KBM-7 (cell line): ENCODE data around the gene PPIP5K2.
"Not testable (repeated sequence)": the region's sequence is repeated elsewhere in the genome, so short reads cannot be mapped to it uniquely, and the experiment has no call there.

Experiments
- DNase-seq: peaks from one replicate; pipeline ENCODE4 v3.0.0-alpha.2; 2015
- in situ Hi-C: fragments of 300-500 bp; cut with MboI; formaldehyde crosslinking; loops from 2 replicates; pipeline ENCODE4 v1.14.3; 2020; ENCODE audit warnings: low sequenced_read_pairs, low pct_unique_long_range_greater_than_20kb, mixed read lengths

The PPIP5K2 gene

DNA sequence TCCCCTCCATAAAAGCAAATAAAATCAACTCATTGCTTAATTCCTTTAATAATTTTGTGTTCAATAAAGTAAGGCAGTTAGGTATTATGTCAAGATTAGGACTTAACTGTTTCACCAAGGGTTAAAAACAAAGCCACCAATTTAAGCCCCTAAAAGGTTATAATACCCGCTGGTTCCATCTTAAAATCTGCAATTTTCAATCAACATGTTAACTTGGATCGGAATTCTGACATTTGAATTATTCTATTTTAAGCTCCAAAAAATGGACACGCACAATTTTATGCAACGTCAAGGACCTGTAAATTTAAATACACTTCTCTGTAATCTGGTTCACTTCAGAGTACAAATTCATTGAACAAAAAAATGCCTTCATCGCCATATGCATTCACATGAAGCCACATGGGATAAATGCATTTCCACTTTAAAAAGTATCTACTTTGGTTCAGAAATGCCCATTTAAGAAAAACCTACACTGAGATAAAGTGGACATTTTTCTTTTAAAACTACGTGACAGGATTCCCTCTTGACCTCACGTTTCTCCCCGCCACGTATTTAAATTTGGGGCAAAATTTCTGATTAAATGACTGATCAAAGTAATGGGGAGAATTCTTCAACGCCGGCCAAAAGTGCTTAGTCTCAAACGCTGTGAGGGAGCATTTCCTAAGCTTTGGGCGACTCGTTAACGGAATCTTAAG is 884 bp upstream of the PPIP5K2 start:
- in situ Hi-C loops: no loop called here
- peak; percentile 28 for DNase-seq

DNA sequence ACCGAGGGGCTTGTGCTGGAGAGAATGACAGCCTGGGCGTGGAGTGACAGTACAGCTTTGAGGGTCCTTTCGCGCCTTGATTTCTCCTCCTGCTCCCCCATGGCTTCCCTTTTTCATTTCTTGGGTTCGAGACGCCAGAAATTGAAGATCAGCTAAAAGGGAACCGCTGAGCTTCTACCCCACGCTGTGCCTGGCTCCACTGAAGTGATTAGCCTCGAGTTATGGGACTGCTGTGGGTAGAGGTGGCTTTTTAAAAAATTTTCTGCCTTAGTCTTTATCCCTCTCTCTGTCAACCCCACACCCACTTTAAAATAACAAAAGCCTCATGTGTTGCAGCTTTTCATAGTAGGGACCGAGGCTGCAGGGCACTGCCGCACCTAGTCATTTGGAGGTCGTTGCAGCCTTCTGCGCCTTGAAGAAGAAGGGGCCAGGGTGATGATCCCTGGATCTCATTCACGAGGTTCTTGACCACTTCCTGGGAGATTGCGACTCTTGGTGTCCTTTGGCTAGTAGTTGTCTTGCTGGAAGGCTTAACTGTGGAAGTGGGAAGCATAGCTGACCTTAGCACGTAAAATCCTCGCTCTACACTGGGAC is 603 bp downstream of the PPIP5K2 start:
- DNase-seq: no peak
- in situ Hi-C loops: no loop called here

DNA sequence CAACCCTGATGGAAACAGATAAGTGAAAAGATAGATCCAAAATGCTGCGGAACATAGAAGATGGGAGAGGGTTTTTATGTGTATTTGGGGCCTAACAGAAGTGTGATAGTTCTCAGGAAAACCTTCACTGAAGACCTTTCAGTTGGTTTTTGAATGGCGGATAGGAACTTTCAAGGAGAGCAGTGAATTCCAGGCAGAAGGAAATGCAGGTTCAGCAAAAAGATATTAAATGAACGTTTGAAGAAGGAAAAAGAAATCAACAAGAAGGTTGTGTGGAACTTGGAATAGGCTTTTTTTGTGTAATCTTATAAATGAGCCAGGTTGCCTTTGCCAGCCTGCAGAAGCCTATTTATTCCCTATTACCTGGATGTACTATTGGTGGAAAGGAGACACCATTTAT is 2.1 kb downstream of the PPIP5K2 start:
- in situ Hi-C loops: no loop called here
- DNase-seq: no peak

DNA sequence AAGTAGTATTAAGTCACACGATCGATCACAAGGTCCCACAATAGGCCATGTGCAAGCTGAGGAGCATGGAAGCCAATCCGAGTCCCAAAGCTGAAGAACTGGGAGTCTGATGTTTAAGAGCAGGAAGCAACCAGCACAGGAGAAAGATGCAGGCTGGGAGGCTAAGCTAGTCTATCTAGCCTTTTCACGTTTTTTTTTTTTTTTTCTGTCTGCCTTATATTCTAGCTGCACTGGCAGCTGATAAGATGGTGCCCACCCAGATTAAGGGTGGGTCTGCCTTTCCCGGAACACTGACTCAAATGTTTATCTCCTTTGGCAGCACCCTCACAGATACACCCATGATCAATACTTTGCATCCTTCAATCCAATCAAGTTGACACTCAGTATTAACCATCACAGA is 6.5 kb downstream of the PPIP5K2 start:
- in situ Hi-C loops: no loop called here
- DNase-seq: no peak

DNA sequence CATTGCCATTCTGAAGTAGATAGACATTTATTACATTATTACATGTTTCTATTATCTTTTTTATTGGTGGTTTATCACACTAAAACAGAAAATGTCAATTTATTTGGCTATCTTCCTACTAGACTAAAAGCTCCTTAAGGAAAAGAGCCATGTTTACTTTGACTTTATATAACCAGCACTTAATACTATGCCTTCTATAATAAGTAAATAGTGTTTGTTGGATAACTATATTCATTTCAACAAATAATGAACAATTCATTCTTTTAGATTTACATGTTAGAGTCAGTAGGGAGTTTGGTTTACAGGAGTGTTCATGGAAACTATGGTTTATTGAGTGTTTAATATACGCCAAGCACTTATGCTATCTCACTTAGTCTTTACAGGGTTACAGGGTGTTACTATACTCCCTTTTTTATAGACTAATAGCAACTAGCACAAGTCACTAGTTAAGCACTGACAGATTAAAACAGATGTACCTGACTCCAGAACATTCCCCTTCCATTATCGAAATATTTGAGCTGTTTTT is 7.3 kb downstream of the PPIP5K2 start:
- in situ Hi-C loops: no loop called here
- DNase-seq: no peak

DNA sequence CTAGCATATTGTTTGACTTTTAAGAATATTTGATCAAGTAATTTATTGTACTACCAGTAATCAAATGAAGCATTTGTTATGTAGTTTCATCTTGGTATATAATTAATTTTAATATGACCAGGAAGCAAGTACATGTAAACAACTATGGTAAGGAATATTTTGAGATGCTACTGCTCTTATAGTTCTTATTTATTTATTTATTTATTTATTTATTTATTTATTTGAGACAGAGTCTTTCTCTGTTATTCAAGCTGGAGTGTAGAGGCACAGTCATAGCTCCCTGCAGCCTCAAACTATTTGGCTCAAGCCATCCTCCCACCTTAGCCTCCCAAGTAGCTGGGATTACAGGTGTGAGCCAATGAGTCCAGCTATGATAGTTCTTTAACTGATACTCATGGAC is 8.1 kb downstream of the PPIP5K2 start:
- no peak for DNase-seq
- in situ Hi-C loops: no loop called here

DNA sequence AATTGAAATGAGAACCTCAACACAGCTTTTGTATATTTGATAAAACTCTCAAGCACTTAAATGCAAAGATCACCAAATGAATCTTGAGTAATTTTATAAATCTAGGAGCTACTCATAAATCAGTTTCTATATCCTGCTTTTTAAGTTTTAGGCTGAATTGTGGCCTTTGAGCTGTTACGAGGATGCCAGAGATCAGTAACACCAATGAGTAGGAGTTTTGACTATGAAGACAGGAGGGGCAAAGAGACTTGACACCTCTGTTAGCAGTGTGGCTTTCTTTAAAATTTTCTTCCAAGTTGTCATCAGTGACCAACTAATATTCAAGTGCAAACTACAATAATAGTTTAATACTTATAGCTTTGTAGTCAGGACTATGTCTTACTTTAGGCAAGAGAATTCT is 12.6 kb downstream of the PPIP5K2 start:
- in situ Hi-C loops: no loop called here

DNA sequence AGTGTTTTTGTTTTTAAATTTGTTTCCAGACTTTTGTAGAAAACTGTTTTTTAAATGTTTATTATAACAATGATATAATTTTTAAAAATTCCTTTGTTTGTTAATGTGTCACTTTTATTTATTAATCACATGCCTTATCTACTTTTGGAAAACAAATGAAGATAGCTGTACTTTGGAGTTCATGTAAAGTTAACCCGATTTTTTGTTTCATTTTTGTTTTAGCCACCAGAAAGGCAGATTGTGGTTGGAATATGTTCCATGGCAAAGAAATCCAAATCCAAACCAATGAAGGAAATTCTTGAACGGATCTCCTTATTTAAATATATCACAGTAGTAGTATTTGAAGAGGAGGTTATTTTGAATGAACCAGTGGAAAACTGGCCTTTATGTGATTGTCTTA is 13.1 kb downstream of the PPIP5K2 start:
- DNase-seq: no peak
- in situ Hi-C loops: no loop called here

More for the DNA sequence above, 12.6 kb downstream of the PPIP5K2 start:
- DNase-seq: no peak

DNA sequence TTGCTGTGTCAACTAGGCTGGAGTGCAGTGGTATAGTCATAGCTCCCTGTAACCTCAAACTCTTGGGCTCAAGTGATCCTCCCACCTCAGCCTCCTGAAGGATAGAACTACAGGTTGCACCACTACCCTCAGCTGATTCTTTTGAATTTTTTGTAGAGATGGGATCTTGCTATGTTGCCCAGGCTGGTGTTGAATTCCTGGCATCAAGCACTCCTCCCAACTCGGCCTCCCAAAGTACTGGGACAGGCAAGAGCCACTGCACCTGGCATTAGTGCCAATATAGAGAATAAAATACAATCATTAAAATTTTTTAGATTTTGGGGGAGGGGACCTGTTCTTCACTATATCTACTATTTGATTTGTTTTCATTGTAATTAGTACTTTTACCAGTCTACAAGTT is 15.4 kb downstream of the PPIP5K2 start:
- no peak for DNase-seq
- in situ Hi-C loops: no loop called here

DNA sequence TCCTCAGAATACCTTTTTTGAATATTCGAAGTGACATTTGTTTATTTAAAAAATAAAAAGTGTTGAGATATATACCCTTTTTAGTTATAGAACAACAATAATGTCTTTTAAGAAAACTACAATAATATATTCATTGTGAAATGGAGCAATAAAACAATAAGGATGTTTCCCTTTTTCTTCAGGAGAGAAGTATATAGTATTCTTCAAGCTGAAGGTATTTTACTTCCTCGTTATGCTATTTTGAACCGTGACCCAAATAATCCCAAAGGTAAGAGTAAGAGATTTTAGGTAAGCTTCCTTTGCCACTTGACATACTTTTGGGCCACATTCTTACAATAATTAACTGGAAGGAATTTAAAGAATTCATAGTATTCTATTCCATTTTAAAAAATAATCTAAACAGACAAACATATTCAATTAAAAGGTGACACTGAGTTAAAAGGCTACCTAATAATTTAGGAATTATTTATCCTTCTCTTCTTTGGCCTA is 18.1 kb downstream of the PPIP5K2 start:
- DNase-seq: no peak
- in situ Hi-C loops: no loop called here

DNA sequence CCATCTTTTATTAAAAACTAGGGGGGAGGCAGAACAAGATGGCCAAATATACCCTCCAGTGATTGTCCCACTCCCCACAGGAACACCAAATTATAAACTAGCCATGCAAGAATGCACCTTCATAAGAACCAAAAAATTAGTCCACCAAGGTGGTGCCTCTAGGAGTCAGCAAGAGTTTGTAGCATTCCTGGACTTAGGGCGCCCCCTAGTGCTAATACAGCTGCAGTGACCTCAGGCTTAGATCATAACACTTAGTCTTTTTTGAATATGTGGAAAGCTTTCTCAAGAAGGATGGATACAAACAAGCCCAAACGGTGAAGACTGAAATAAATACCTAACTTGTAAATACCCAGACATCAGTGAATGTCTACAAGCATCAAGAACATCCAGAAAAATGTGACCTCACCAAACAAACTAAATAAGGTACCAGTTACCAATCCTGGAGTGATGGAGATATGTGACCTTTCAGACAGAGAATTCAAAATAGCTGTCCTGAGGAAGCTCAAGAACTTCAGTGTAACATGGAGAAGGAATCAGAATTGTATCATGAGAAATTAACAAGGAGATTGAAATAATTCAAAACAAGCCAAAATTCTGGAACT is 19.3 kb downstream of the PPIP5K2 start:
- peak; percentile 81 for DNase-seq
- in situ Hi-C loops: no loop called here

DNA sequence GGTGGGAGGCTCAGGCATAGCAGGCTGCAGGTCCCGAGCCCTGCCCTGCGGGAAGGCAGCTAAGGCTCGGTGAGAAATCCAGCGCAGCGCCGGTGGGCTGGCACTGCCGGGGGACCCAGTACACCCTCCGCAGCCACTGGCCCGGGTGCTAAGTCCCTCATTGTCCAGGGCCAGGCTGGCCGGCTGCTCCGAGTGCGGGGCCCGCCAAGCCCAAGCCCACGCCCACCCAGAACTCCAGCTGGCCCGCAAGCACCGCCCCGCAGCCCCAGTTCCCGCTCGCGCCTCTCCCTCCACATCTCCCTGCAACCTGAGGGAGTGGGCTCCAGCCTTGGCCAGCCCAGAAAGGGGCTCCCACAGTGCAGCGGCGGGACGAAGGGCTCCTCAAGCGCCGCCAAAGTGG is 22.0 kb downstream of the PPIP5K2 start:
- DNase-seq, in situ Hi-C loops: not testable (repeated sequence)

DNA sequence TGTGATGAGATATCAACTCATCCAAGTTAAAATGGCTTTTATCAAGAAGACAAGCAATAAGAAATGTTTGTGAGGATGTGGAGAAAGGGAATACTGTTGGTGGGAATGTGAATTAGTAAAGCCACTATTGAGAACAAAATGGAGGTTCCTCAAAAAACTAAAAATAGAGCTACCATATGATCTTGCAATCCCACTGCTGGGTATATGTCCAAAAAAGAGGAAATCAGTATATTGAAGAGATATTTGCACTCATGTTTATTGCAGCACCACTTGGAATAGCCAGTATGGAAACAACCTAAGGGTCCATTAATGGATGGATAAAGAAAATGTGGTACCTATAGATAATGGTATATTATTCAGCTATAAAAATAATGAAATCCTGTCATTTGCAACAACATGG is 25.1 kb downstream of the PPIP5K2 start:
- in situ Hi-C loops: no loop called here

DNA sequence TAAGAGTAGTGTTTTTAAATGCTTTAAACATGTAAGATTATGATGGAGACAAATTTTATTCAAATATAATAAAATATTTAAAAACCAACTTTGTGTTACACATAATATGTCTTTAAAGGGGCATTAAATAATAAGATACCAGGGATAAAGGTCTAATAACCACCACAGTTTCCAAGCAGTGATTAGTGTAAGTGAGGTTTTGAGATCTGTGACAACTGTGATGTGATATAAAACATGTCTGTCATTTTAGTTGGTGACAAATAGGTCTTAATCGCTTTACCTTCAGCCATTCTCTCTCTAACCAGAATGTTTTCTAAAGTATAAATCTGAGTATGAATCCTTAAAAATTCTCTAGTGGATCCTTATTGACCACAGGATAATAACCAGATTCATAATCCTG is 28.1 kb downstream of the PPIP5K2 start:
- in situ Hi-C loops: no loop called here
- DNase-seq: no peak

More for the DNA sequence above, 25.1 kb downstream of the PPIP5K2 start:
- DNase-seq: peak; percentile 28

DNA sequence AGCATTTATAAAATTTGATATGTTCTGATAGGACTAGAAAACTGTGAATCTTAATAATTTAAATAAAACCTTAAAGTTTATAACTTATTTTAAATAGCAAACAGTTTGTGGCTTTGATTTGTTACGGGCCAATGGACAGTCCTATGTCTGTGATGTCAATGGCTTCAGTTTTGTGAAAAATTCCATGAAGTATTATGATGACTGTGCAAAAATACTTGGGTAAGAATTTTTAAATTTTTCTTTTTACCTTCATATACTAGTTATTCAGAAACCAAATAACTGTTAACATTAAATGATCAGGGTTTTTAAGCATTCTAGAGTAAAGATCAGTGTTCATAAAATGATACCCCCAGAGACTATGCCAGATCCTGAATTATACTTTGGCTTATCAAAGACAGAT is 31.1 kb downstream of the PPIP5K2 start:
- no peak for DNase-seq
- in situ Hi-C loops: no loop called here

DNA sequence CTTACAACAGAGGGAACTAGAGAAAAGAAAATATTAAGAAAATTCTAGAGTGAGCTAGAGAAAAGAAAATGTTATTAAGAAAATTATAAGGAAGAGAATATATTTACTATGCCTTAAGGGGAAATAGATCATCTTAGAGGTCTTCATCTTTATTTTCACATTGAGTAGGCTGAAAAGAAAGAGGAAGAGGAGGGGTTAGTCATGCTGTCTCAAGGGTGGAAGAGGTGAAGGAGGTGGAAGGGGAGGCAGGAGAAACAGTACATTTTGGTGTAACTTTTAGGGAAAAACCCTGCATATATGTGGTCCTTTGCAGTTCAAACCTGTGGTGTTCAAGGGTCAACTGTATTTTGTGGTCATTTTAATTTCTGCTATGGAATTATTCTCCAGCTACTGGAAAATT is 46.6 kb downstream of the PPIP5K2 start:
- in situ Hi-C loops: no loop called here
- DNase-seq: no peak

DNA sequence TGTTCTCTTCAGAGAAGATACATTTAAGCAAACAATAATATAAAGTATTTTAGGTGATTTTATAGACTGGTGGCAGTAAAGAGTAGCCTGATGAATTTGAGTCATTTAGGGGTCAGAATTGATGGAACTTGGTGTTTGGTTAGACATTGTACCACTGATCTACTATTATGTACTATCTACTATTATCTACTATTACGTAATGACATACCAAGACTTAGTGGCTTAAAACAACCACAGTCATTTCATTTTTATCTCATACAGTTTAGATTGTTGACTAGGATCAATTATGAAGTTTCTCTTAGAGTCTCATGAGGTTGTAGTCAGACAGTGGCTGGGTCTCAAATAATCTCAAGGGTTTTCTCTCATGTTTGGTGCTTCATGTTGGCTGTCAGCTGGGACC is 54.0 kb downstream of the PPIP5K2 start:
- in situ Hi-C loops: no loop called here

DNA sequence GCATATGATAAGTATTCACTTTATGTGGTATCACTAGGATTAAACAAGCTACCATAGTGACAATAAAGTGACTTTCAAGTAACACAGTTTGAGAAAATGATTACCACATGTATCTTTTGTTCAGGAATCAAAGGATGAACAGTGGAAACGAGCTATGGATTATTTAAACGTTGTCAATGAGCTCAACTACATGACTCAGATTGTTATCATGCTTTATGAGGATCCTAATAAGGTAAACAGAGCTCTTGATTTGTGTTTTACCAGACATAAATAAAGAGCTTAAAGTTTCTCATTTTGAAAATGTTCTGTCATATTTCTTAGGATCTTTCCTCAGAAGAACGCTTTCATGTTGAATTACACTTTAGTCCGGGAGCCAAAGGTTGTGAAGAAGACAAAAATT is 57.4 kb downstream of the PPIP5K2 start:
- in situ Hi-C loops: no loop called here

More for the DNA sequence above, 54.0 kb downstream of the PPIP5K2 start:
- DNase-seq: no peak

DNA sequence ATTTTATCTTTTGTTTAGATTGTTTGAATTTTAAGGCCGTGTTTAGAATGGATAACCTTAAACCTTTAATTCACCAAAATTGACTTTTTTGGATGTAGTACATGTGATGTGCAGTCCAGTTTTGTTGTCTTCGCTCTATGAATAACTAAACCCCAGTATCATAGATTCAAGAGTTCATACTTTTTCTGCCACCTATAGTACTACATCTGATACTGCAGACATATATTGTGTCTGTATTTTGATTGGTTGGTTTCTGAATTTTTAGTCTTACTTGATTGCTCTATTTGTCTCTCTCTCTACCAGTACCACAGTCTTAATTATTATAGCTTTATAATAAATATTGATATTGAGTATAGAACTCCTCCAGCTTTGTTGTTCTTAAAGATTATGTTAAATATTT is 58.1 kb downstream of the PPIP5K2 start:
- peak; percentile 12 for DNase-seq
- in situ Hi-C loops: no loop called here

More for the DNA sequence above, 57.4 kb downstream of the PPIP5K2 start:
- no peak for DNase-seq

DNA sequence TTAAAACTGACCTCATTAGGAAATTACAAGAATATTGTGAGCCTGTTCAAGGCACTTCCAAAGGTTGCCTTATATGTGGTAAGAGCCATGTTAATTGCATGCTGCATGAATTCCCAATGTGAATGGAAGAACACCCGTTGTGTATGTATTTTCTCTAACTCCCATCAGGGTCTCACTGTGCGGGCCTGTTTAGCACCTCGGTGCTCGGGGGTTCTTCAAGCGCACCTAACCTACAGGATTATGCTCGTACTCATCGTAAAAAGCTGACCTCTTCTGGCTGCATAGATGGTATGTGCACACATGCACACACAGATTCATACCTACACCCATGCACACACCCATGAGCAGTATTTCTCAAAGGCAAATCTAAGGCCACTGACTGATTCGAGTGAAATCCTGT is 66.1 kb downstream of the PPIP5K2 start:
- no peak for DNase-seq
- in situ Hi-C loops: no loop called here
